H1 (cell line): ENCODE measurements around the gene PBLD. TPM values are rescaled to one million over a fixed set of nuclear protein-coding genes. Genes with fewer than 3 reads are reported as not detected.

Source experiments
- CTCF ChIA-PET: fragments of 300-600 bp; sonication (Branson Sonifier 250); formaldehyde crosslinking; loops from one replicate; lab custom pipeline; 2021; ENCODE audit not compliant: partially characterized antibody; lab: Charles Lee
- POLR2A ChIA-PET: fragments of 300-600 bp; sonication (Branson Sonifier 250); formaldehyde crosslinking; loops from one replicate; lab custom pipeline; 2021; ENCODE audit warnings: inconsistent platforms; ENCODE audit not compliant: partially characterized antibody; lab: Charles Lee
- DNase-seq, 2 experiments: peaks; one replicate each; pipeline versions ENCODE4 v3.0.0 to v3.0.0-alpha.2; 2010 to 2022; ENCODE audit warnings: low spot score in 2 of 2, low read depth in 1 of 2, mixed read lengths in 1 of 2
- FAIRE-seq: peaks from 2 replicates; lab custom pipeline; 2011; peaks lifted over from hg19 to GRCh38; lab: Jason Lieb, UNC
- H2AFZ ChIP-seq: 2 replicates; pipeline ENCODE4 v1.8.1; 2012; ENCODE audit warnings: low read length, inconsistent platforms
- H2AK5ac ChIP-seq: 2 replicates; pipeline ENCODE4 v1.6.1; 2013; ENCODE audit warnings: low read depth, low read length
- H2BK120ac ChIP-seq: replicated peaks from 2 replicates; pipeline ENCODE3; 2013; ENCODE audit warnings: low read depth, low read length, inconsistent platforms
- H2BK12ac ChIP-seq: 2 replicates; pipeline ENCODE4 v1.6.1; 2013; ENCODE audit warnings: low read depth, low read length
- H2BK15ac ChIP-seq: 2 replicates; pipeline ENCODE4 v1.6.1; 2013; ENCODE audit warnings: low read length
- H2BK20ac ChIP-seq: 2 replicates; pipeline ENCODE4 v1.6.1; 2013; ENCODE audit warnings: low read length
- H2BK5ac ChIP-seq: 2 replicates; pipeline ENCODE4 v1.6.1; 2013; ENCODE audit warnings: low read depth, low read length
- H3K14ac ChIP-seq: 2 replicates; pipeline ENCODE4 v1.6.1; 2013; ENCODE audit warnings: inconsistent platforms; ENCODE audit not compliant: insufficient read length
- H3K18ac ChIP-seq: 2 replicates; pipeline ENCODE4 v1.6.1; 2013; ENCODE audit warnings: low read length; ENCODE audit errors: extremely low read depth
- H3K23ac ChIP-seq: 2 replicates; pipeline ENCODE4 v1.6.1; 2013; ENCODE audit warnings: inconsistent platforms; ENCODE audit not compliant: insufficient read length
- H3K23me2 ChIP-seq: 2 replicates; pipeline ENCODE4 v1.6.1; 2013; ENCODE audit warnings: low read depth, low read length
- H3K27ac ChIP-seq: 2 replicates; pipeline ENCODE4 v1.6.1; 2011; ENCODE audit warnings: low read depth, low read length, inconsistent platforms
- H3K27me3 ChIP-seq, 4 experiments: replicated peaks in 1 of 4; 1 replicate in 1 of 4; 2 replicates in 3 of 4; pipeline versions ENCODE4 v1.6.1 to v1.8.1; 2011 to 2013; ENCODE audit warnings: low read length in 3 of 4, mild to moderate bottlenecking in 3 of 4, inconsistent platforms in 2 of 4, mixed read lengths in 2 of 4, moderate library complexity in 1 of 4; ENCODE audit not compliant: control insufficient read depth in 3 of 4, insufficient read depth in 3 of 4; ENCODE audit errors: extremely low read depth in 1 of 4
- H3K36me3 ChIP-seq, 4 experiments: 2 replicates each; pipeline versions ENCODE4 v1.6.1 to v1.8.1; 2011 to 2013; ENCODE audit warnings: mild to moderate bottlenecking in 4 of 4, low read length in 3 of 4, moderate library complexity in 2 of 4, control low read depth in 1 of 4, inconsistent platforms in 1 of 4; ENCODE audit not compliant: insufficient read depth in 4 of 4, control insufficient read depth in 2 of 4
- H3K4ac ChIP-seq: replicated peaks from 2 replicates; pipeline ENCODE3; 2013; ENCODE audit warnings: low read length, low read depth, mixed read lengths, inconsistent platforms; ENCODE audit not compliant: insufficient read length
- H3K4me1 ChIP-seq, 4 experiments: replicated peaks in 1 of 4; 1 replicate in 1 of 4; 2 replicates in 3 of 4; pipeline versions ENCODE4 v1.6.1 to v1.8.1; 2011 to 2013; ENCODE audit warnings: low read length in 3 of 4, inconsistent platforms in 2 of 4, mixed read lengths in 1 of 4; ENCODE audit not compliant: insufficient read depth in 4 of 4, control insufficient read depth in 3 of 4
- H3K4me2 ChIP-seq, 2 experiments: 2 replicates each; pipeline versions ENCODE4 v1.6.1 to v1.8.1; 2011 to 2013; ENCODE audit warnings: low read depth in 2 of 2, low read length in 2 of 2, control low read depth in 1 of 2, inconsistent platforms in 1 of 2, mild to moderate bottlenecking in 1 of 2; ENCODE audit not compliant: insufficient read depth in 1 of 2
- H3K4me3 ChIP-seq, 4 experiments: fragments of 200-600, 300-600 bp in 1 of 4; sonication (generic), shearing (Covaris generic), sonication (Bioruptor Twin) in 1 of 4; 2 replicates each; pipeline versions ENCODE4 v1.5.1 to v1.8.1; 2011 to 2016; ENCODE audit warnings: low read length in 4 of 4, low read depth in 3 of 4, control low read depth in 2 of 4, inconsistent platforms in 2 of 4, mild to moderate bottlenecking in 2 of 4, mixed read lengths in 1 of 4, moderate library complexity in 1 of 4; ENCODE audit not compliant: insufficient read depth in 2 of 4; ENCODE audit errors: extremely low read depth in 1 of 4
- H3K56ac ChIP-seq: replicated peaks from 2 replicates; pipeline ENCODE3; 2013; ENCODE audit warnings: low read depth, mild to moderate bottlenecking, mixed read lengths, low read length, inconsistent platforms; ENCODE audit not compliant: insufficient read length
- H3K79me1 ChIP-seq: 2 replicates; pipeline ENCODE4 v1.6.1; 2013; ENCODE audit warnings: low read depth, low read length, control low read depth
- H3K79me2 ChIP-seq, 2 experiments: 2 replicates each; pipeline versions ENCODE4 v1.6.1 to v1.8.1; 2012 to 2013; ENCODE audit warnings: low read length in 2 of 2, mild to moderate bottlenecking in 2 of 2, inconsistent platforms in 1 of 2; ENCODE audit not compliant: insufficient read depth in 2 of 2, control insufficient read depth in 1 of 2
- H3K9ac ChIP-seq, 4 experiments: replicated peaks in 1 of 4; 1 replicate in 1 of 4; 2 replicates in 3 of 4; pipeline versions ENCODE4 v1.6.1 to v1.8.1; 2011 to 2013; ENCODE audit warnings: low read depth in 3 of 4, low read length in 3 of 4, control low read depth in 2 of 4, mild to moderate bottlenecking in 2 of 4, moderate library complexity in 2 of 4, inconsistent platforms in 1 of 4; ENCODE audit errors: extremely low read depth in 1 of 4
- H3K9me3 ChIP-seq, 2 experiments: 2 replicates each; pipeline versions ENCODE4 v1.6.1 to v1.8.1; 2012 to 2013; ENCODE audit warnings: mild to moderate bottlenecking in 2 of 2, moderate library complexity in 2 of 2, control low read depth in 1 of 2, inconsistent platforms in 1 of 2, low read depth in 1 of 2, low read length in 1 of 2, mixed read lengths in 1 of 2; ENCODE audit not compliant: insufficient read depth in 2 of 2
- H4K20me1 ChIP-seq, 2 experiments: replicated peaks in 1 of 2; 2 replicates each; pipeline versions ENCODE3 to v1.8.1; 2011 to 2013; ENCODE audit warnings: inconsistent platforms in 2 of 2, low read length in 2 of 2, mild to moderate bottlenecking in 1 of 2; ENCODE audit not compliant: insufficient read depth in 2 of 2, control insufficient read depth in 1 of 2
- H4K5ac ChIP-seq: 2 replicates; pipeline ENCODE4 v1.6.1; 2013; ENCODE audit warnings: low read length, low read depth, mixed read lengths, inconsistent platforms; ENCODE audit not compliant: insufficient read length
- H4K8ac ChIP-seq: 2 replicates; pipeline ENCODE4 v1.8.0; 2013; ENCODE audit warnings: mild to moderate bottlenecking, moderate library complexity, low read length, inconsistent platforms; ENCODE audit not compliant: insufficient read depth; ENCODE audit errors: extremely low read depth
- H4K91ac ChIP-seq: replicated peaks from 2 replicates; pipeline ENCODE3; 2013; ENCODE audit warnings: low read length, mixed read lengths, inconsistent platforms; ENCODE audit not compliant: insufficient read length
- POLR2A ChIP-seq, 2 experiments: IDR thresholded peaks; 1 replicate in 1 of 2; 2 replicates in 1 of 2; pipeline ENCODE4 v1.6.1; 2011; ENCODE audit warnings: low read depth in 2 of 2, low read length in 2 of 2, mild to moderate bottlenecking in 2 of 2; ENCODE audit errors: control extremely low read depth in 1 of 2
- POLR2AphosphoS5 ChIP-seq: IDR thresholded peaks from 2 replicates; pipeline ENCODE4 v1.6.1; 2011; ENCODE audit warnings: low read depth, low read length
- RXRA ChIP-seq: IDR thresholded peaks from 2 replicates; pipeline ENCODE4 v1.6.1; 2011; ENCODE audit warnings: low read depth, mild to moderate bottlenecking, low read length, moderate library complexity; ENCODE audit not compliant: insufficient read depth
- WGBS, 2 experiments: shearing (Covaris generic) in 1 of 2; methylation state at CpG; one replicate each; pipeline versions ENCODE4 v1.1.6 to v1.1.7; 2013 to 2015; ENCODE audit warnings: low lambda C conversion rate in 2 of 2, mixed read lengths in 2 of 2, inconsistent platforms in 1 of 2, low coverage in 1 of 2, missing lambda C conversion rate in 1 of 2; ENCODE audit not compliant: insufficient replicate concordance in 2 of 2, insufficient coverage in 1 of 2, insufficient read length in 1 of 2; ENCODE audit errors: extremely low coverage in 1 of 2, missing lambda C conversion rate in 1 of 2; 5-methylcytosine and 5-hydroxymethylcytosine counted together
- polyA plus RNA-seq, 7 experiments: library from polyadenylated mRNA; depleted of rRNA in 3 of 7; stranded (reverse) in 5 of 7; unstranded in 2 of 7; fragments of >200 nt in 5 of 7; fragments of 200-250 nt in 2 of 7; gene quantifications; 1 replicate in 5 of 7; 2 replicates in 1 of 7; 4 replicates in 1 of 7; pipeline versions ENCODE4 v1.2.1 to v1.2.3, GENCODE V29; 2011 to 2013; ENCODE audit warnings: missing spikeins in 2 of 7, mixed read lengths in 2 of 7
- total RNA-seq: library from RNA; stranded (reverse); fragmentation: NEBNext Ultra II Directional; extraction: Animal tissue kit (Norgen Biotek cat#: 25700); gene quantifications from 2 replicates; pipeline ENCODE4 v1.2.1, GENCODE V29; 2021

Gene PBLD
- total and polyA plus RNA-seq, 2 of the 8 experiments (the other 6 are each of a cell fraction or from before 2014, with no cell fraction given), result 0.56 to 2.0 TPM

- Histone ChIP-seq H2BK15ac (no peak overlapping the region), H3K56ac (no peak overlapping the region), H3K23me2 (peaks cover 2% of the 10 kb centered on the region; the same call in 1 of the 2 replicates), H3K4me3 (peak overlapping the region in 1 of 4 experiments; percentile 99; a peak in 2 of 8 replicates), H2BK5ac (no peak overlapping the region), H3K9ac (no peak overlapping the region), H2BK120ac (no peak overlapping the region), H4K8ac (no peak overlapping the region), H3K23ac (no peak overlapping the region), H2BK20ac (no peak overlapping the region), H3K79me1 (peaks cover 3% of the 10 kb centered on the region), H3K36me3 (peaks cover 28 to 64% (median 36%) of the 10 kb centered on the region in 4 experiments), H4K20me1 (peaks cover 30 to 41% of the 10 kb centered on the region in 2 experiments), H3K9me3 (no peaks in the 10 kb centered on the region), H3K4me1 (peaks cover 0 to 2% (median under 1%) of the 10 kb centered on the region in 4 experiments; a peak in 2 of 7 replicates), H4K91ac (no peak overlapping the region), H3K4me2 (peak overlapping the region; percentile 33 to 83; a peak in 3 of 4 replicates), H2AK5ac (no peak overlapping the region), H3K27me3 (no peaks in the 10 kb centered on the region), H4K5ac (no peak overlapping the region), H3K79me2 (peaks cover 43 to 91% of the 10 kb centered on the region in 2 experiments), H3K4ac (no peak overlapping the region), H3K27ac (no peak overlapping the region), H2BK12ac (no peak overlapping the region), H3K14ac (no peak overlapping the region), H3K18ac (no peak overlapping the region), H2AFZ (no peak overlapping the region)
- no peak for DNase-seq
- 89% methylated on average over 7 of the region's 7 CpGs; no CpG with 5 or more reads in 1 of the 2 experiments for WGBS, 2 experiments
- TF ChIP-seq POLR2AphosphoS5 (peak; percentile 38; the same call in 1 of the 2 replicates), POLR2A (IDR thresholded peaks at IDR 0.05; ENCODE audit: control extremely low read depth in 1 of 2, low read depth in 2 of 2, low read length in 2 of 2) (peak in 1 of 2 experiments; percentile 55; a peak in 2 of 3 replicates), RXRA (no peak)
- CTCF ChIA-PET, result interaction anchor here (0.8 kb wide), 1 partner anchor 11 kb away, joined by 4 read pairs; no protein-coding TSS in a partner anchor
- no peak for FAIRE-seq
- POLR2A ChIA-PET, result no interaction called here
Measured at GRCh38 chr10:68336754-68337351, 4.1 kb upstream of the PBLD start.
